HG03520 (cell line): ENCODE measurements around the gene ZNF100.
"Not testable (repeated sequence)": the region's sequence is repeated elsewhere in the genome, so short reads cannot be mapped to it uniquely, and the experiment has no call there.

Experiments
- ATAC-seq: cut with Tn5 transposase; IDR thresholded peaks from one replicate; pipeline ENCODE4 v1.9.1; 2021; ENCODE audit warnings: mild to moderate bottlenecking, moderate library complexity; ENCODE audit not compliant: unreplicated experiment

Gene ZNF100

DNA sequence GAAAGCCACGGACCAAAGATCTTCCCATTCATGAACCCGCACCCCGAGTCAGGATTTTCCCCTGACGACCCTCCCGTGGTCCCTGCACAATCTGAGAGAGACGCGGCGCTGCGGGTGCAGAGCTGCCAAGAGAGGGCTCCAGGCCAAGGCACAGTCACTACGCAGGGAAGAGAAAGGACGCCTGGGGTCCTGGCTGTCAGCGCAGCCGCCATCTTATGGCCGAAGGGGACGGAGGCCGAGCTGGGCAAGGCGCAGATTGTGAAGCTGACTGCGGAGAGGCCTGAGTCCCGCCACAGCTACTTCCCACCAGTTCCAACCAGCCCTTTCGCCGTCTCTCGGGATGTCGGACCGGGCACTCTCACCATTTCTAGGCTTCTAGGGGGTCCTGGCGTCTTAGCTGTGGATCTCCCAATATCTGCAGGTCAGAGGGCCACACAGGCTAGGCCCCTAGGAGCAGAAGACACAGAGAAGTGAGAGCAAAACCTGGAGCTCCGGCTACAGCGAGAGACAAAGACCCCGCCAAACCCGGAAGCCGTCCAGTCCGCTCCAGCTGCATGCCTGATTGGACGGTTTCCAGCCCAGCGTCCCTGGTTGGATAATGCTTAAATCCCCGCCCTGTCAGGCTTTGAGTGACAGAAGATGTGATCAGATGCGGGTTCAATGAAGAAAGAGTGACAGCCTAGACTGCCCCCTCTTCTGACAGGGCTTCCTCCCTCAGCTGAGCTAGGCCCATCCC is at the start of gene ZNF100:
Gene ZNF100, minus strand, starts transcription at position 515 of the 736 bp plus-strand sequence. Its CDS starts 150 bp downstream, at position 365.
- ATAC-seq = peak; percentile 94

DNA sequence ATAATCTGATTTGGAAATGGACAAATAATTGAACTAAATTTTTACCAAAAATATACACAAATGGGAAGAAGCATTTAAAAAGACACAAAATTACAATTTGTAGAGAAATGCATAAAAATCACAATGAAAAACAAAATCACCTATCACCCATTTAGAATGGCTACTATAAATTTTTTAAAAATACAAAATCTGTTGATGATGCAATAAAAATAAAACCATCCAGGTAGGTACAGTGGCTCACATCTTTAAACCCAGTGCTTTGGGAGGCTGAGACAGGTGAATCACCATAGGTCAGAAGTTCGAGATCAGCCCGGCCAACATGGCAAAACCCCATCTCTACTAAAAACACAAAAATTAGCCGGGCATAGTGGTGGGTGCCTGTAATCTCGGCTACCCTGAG is 45.1 kb upstream of the ZNF100 start:
- ATAC-seq = no peak

DNA sequence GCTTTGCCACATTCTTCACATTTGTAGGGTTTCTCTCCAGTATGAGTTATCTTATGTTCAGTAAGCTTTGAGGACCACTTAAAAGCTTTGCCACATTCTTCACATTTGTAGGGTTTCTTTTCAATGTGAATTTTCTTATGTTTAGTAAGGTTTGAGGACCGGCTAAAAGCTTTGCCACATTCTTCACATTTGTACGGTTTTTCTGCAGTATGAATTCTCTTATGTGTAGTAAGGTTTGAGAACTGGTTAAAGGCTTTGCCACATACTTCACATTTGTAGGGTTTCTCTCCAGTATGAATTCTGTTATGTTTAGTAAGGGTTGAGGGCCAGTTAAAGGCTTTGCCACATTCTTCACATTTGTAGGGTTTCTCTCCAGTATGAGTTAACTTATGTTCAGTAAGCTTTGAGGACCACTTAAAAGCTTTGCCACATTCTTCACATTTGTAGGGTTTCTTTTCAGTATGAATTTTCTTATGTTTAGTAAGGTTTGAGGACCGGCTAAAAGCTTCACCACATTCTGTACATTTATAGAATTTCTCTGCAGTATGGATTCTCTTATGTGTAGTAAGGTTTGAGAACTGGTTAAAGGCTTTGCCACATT is 41.1 kb upstream of the ZNF100 start:
- ATAC-seq = not testable (repeated sequence)

DNA sequence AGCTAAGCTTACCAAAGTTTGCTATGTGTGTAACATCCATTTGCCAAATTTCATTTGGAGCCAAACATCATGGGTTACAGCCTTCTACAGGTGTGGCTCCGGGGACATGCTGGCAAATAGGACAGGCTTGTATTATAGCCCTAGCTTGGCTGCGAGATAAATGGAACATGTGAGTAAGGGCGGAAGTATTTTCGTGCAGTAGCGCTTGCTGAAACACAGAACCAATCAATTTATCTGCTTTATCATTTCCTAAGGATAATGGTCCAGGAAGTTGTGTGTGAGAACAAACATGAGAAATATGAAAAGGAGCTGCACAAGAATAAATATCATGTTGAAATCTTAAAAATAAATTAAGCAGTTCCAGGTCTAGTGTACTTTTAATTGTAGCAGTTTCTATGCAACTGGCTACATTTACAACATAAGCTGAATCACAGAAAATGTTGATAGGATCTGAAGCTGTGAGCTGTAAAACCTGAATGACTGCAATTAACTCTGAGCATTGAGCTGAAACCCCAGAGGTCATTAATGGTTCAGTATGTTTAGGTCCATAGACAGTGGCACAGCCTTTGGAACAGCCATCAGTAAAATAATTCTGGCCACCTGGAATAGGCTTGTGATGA is 22.2 kb upstream of the ZNF100 start:
- ATAC-seq = no peak

DNA sequence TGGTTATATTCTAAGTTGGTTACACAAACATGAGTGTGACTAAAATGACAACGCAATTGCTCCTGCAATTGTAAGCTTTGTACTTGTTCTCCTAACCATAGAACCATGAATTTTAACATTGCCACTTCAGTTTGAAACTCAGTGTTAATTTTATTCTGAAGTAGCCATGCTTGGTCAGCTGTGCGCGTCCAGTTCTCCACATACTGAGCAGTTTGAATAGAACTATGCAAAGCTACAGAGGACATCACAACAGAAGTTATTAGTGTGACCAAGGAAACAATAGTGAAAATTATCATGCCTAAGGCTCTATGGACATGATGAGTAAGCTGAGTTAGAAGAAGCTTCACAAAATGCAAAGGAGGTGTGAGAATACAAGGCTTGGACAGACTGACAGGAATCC is 19.6 kb upstream of the ZNF100 start:
- ATAC-seq = no peak

DNA sequence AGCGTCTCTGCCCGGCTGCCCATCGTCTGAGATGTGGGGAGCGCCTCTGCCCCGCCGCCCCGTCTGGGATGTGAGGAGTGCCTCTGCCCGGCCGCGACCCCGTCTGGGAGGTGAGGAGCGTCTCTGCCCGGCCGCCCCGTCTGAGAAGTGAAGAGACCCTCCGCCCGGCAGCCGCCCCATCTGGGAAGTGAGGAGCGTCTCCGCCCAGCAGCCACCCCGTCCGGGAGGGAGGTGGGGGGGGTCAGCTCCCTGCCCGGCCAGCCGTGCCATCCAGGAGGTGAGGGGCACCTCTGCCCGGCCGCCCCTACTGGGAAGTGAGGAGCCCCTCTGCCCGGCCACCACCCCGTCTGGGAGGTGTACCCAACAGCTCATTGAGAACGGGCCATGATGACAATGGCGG is 8.4 kb upstream of the ZNF100 start:
- not testable (repeated sequence) for ATAC-seq

DNA sequence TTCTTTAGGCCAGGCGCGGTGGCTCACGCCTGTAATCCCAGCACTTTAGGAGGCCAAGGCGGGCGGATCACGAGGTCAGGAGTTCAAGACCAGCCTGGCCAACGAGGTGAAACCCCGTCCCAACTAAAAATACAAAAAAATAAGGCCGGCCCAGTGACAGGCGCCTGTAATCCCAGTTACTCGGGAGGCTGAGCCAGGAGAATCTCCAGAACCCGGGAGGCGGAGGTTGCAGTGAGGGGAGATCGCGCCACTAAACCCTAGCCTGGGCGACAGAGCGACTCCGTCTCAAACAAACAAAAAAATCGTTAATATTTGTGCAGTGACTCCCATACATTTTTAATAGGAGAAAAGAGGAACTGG is 694 bp downstream of the ZNF100 start:
- ATAC-seq = not testable (repeated sequence)

DNA sequence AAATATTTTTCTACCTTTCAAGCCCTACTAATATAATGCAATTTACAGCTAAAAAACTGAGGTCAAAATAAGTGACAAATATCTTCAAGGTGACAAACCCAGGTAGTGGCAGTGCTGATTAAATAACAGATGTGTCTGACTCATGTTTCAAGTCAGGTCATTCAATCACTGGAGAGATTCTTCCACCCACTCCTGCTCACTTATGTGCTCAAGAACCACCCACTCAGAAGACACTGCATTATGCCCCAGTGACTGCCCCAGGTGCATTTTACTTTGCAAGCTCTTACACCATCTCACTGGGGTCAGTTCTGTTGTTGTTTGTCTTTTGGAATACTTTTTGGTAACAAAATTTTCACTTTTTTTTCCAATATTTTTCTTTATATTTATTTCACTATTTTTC is 2.2 kb downstream of the ZNF100 start:
- no peak for ATAC-seq

DNA sequence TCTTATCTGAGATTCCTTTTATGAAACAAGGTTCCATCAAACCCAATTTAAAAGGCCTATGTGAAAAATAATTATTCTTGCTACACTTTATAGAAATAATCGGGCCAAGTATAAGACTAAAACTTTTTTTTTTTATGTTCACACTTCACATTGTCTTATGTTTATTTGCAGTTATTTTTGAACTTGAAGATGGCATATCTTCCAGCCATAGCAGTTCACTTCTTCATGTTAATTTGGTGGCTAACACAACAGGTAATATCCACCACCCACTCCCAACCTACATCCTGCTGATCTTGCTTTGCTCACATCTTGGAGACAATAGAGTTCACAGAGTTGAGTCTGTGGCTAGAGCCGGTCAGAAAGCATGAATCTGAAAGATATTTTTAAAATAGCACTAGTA is 5.8 kb downstream of the ZNF100 start:
- ATAC-seq = not testable (repeated sequence)

DNA sequence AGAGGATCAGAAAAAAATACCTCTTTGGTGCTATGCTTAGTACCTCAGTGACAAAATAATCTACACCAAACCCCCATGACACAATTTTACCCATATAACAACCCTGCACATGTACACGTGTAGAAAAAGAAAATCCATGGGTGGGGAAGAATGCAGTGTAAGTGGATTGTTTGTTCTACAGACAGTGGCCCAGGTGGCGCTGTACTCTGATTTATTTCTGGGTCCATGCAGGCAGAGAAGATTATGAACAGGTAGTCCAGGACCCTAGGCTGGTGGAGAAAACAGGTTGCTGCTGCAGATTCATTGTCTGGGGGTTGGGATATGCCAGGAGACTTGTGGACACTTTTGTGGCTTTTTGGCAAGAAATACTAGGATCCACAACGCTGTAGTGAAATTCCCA is 9.1 kb downstream of the ZNF100 start:
- no peak for ATAC-seq

DNA sequence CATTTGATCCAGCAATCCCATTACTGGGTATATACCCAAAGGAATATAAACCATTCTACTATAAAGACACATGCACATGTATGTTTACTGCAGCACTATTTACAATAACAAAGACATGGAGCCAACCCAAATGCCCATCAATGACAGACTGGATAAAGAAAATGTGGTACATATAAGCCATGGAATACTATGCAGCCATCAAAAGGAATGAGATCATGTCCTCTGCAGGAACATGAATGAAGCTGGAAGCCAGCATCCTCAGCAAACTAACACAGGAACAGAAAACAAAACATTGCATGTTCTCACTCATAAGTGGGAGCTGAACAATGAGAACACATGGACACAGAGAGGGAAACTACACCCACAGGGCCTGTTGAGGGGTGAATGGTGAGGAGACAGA is 11.8 kb downstream of the ZNF100 start:
- not testable (repeated sequence) for ATAC-seq

DNA sequence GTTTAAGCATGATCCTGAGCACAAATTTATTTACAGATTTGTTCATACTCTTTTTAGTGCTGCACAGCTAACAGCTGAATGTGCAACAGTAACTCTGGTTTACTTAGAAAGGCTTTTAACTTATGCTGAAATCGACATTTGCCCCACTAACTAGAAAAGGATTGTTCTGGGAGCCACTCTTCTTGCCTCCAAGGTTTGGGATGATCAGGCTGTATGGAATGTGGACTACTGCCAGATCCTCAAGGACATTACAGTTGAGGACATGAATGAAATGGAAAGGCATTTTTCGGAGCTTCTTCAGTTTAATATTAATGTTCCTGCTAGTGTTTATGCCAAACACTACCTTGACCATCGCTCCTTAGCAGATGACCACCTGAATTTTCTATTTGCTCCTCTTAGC is 16.0 kb downstream of the ZNF100 start:
- ATAC-seq = no peak

DNA sequence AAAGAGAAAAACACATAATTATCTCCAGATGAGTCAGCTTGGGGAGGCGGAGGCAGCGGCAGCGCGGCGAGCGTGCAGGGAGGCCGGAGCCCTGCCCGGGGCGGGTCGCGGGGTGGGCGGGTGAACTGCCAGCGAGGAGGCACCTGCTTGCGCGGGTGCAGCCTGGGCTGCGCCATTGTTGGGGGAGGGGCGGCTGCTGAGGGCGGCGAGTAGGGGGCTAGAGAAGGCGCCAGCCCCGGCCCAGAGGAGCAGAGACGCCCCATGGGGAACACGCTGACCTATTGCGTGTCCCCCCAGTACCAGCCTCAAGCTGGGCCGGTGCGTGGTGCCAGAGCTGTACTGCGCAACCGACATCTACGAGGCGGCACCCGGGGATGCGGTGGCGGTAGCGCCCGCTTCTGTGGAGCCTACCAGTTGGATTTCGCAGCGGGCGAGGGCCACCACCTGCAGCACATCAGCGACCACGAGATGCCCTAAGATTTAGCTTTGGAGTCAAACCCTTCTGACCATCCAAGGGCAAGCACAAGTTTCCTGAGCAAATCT is 16.7 kb downstream of the ZNF100 start:
- no peak for ATAC-seq

DNA sequence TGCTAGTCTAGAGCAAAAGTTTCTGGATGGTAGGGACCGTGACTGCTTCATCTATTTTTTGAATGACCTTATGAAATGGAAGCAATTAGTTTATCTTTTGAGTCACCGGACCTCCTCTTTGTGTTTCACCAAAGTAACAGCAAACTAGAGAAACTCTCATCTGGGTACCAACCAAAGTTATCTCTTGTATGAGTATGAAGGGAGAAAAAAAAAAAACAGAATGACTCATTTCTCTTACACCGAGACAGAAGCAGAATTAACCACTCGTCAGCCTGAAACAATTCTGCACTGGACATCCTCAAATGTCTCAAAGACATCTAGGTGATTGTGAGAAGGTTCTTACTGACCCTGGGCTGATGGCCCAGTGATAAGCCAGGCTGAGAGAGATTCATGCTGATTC is 18.3 kb downstream of the ZNF100 start:
- ATAC-seq = no peak

DNA sequence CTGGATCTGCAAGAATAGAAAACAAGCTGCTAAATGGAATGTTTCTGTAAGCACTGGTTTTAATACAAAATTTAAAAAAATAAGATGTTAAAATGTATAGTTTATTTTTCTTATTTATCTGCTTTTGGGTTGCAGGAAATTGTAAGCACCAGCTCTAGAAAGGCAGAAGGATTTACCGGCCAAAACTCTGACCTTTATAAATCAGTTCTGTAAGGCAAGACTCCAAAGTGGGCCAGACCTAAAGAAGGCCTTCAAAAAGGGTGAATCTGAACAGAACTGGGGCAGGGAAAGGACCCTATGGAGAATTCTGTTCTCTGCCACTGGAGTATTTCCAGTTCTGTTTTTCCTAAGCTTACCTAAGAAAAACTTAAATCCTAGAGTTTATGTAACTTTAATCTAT is 19.3 kb downstream of the ZNF100 start:
- ATAC-seq = no peak

DNA sequence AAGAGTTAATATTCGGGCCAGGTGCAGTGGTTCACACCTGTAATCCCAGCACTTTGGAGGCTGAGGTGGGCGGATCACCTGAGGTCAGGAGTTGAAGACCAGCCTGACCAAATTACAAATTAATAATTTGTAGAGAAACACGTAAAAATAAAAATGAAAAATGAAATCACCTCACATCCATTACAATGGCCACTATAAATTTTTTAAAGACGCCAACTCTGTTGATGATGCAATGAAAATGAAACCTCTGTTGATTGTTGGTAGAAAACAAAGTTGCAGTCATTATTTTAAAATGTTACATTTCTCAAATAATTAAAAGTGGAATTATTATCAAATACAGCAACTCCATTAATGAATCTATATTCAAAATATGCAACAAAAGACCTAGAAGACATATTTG is 26.8 kb downstream of the ZNF100 start:
- ATAC-seq = no peak

DNA sequence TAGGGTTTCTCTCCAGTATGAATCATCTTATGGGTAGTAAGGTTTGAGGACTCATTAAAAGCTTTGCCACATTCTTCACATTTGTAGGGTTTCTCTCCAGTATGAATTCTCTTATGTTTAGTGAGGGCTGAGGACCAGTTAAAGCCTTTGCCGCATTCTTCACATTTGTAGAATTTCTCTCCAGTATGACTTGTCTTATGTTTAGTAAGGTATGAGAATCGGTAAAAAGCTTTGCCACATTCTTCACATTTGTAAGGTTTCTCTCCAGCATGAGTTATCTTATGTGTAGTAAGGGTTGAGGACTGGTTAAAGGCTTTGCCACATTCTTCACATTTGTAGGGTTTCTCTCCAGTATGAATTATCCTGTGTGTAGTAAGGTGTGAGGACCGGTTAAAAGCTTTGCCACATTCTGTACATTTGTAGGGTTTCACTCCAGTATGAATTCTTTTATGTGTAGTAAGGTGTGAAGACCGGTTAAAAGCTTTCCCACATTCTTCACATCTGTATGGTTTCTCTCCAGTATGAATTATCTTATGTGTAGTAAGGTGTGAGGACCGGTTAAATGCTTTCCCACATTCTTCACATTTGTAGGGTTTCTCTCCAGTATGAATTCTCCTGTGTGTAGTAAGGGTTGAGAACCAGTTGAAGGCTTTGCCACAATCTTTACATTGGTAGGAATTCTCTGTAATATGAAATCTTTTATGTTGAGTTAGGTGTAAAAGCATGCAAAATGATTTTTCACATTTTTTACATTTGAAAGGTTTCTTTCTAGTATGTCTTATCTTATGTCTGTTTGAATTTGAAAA is 40.2 kb downstream of the ZNF100 start:
- not testable (repeated sequence) for ATAC-seq

DNA sequence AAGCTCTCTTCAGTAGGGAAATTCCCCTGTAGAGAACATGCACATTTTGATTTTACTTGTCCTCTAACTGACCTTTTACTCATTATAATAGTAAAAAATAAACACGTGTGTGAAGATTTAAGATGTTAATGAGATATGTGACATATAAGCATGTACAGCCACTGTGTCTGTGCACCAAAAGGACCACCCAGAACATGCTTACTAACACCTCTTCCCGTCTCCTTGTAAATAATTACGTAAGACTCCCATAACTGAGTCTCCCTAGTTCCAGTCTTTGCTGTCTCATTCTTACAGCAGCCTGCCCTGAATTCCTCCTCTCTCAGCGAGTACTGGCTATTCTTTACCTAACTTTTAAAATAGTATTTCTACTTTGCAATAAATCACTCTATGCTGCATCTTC is 53.6 kb downstream of the ZNF100 start:
- ATAC-seq = no peak

DNA sequence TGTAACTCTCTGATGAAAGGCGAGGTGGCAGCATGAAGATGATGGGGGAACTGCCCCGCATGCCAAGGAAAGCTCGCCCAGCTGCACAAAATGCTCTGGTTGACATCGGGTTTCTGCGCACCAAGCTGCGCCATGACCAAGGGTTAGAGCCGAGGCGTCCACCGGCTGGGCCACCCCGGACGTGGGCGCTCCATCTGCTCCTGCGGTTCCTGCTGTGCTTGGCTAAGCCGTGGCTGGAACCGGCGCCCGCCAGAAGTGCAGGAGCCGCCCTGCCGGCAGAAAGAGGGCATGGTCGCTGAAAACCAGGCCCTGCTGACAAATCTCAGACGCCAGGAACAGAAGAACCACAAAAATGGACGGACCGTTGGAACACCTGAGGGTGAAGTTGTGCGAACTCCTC is 57.9 kb downstream of the ZNF100 start:
- no peak for ATAC-seq

DNA sequence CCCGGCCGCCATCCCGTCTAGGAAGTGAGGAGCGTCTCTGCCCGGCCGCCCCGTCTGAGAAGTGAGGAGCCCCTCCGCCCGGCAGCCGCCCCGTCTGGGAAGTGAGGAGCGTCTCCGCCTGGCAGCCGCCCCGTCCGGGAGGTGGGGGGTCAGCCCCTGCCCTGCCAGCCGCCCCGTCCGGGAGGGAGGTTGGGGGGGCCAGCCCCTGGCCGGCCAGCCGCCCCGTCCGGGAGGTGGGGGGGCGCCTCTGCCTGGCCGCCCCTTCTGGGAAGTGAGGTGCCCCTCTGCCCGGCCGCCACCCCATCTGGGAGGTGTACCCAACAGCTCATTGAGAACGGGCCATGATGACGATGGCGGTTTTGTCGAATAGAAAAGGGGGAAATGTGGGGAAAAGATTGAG is 59.5 kb downstream of the ZNF100 start:
- ATAC-seq = not testable (repeated sequence)

DNA sequence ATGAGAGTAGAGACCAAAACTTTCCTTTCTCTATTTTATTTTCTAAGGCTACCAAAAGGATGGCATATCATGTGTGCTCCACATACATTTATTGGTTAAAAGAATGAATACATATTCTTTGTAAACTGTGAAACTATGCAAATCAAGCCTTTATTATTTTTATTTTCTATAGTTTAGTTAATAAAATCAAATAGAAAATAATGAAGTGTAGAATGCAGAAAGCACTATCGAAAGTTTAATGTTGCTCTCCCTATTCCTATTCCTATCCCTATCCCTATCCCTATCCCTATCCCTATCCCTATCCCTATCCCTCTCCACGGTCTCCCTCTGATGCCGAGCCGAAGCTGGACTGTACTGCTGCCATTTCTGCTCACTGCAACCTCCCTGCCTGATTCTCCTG is 60.3 kb downstream of the ZNF100 start:
- no peak for ATAC-seq
